Measurements from ENCODE around the gene FEN1.
A peak's percentile ranks its signal among the peaks of the same experiment; 100 is the strongest.

The FEN1 gene

GRCh38 chr11:61746442-61747191, 46.1 kb upstream of the FEN1 start:
- no CpG with 5 or more reads among the region's 19 CpGs for WGBS (ENCODE audit: extremely low coverage, insufficient coverage, low lambda C conversion rate)
- Histone ChIP-seq H2AK5ac (ENCODE audit: low read length) (no peak overlapping the region), H4K5ac (ENCODE audit: low read length) (no peak overlapping the region), H3K4ac (ENCODE audit: low read depth, low read length) (no peak overlapping the region), H3K27ac (ENCODE audit: low read depth, low read length) (no peak overlapping the region), H3K79me2 (ENCODE audit: control insufficient read depth, insufficient read depth, low read length) (no peaks in the 10 kb centered on the region), H3K79me1 (ENCODE audit: low read length) (no peaks in the 10 kb centered on the region), H3K9ac (ENCODE audit: low read length) (no peak overlapping the region), H3K4me1 (ENCODE audit: control insufficient read depth, low read depth, low read length) (peaks cover 7% of the 10 kb centered on the region), H3K23ac (ENCODE audit: low read length) (no peak overlapping the region), H3K18ac (ENCODE audit: low read length) (no peak overlapping the region), H3K4me2 (ENCODE audit: low read length) (no peak overlapping the region), H3K36me3 (ENCODE audit: control insufficient read depth, insufficient read depth, low read length) (no peaks in the 10 kb centered on the region), H3K56ac (ENCODE audit: low read length) (peak overlapping the region; percentile 7), H2BK5ac (ENCODE audit: low read length) (no peak overlapping the region), H2BK120ac (ENCODE audit: low read depth, low read length) (no peak overlapping the region), H2BK15ac (replicated peaks; ENCODE audit: low read depth) (no peak overlapping the region), H4K8ac (ENCODE audit: low read depth, low read length) (no peak overlapping the region), H3K27me3 (ENCODE audit: insufficient read depth, low read length, poor library complexity) (no peaks in the 10 kb centered on the region), H3K4me3 (ENCODE audit: low read length) (no peak overlapping the region)
- no peak for DNase-seq

GRCh38 chr11:61747192-61747966, 45.3 kb upstream of the FEN1 start:
- Histone ChIP-seq H2BK120ac (ENCODE audit: low read depth, low read length) (no peak overlapping the region), H3K4ac (ENCODE audit: low read depth, low read length) (no peak overlapping the region), H2BK15ac (replicated peaks; ENCODE audit: low read depth) (no peak overlapping the region), H3K79me1 (ENCODE audit: low read length) (no peaks in the 10 kb centered on the region), H3K56ac (ENCODE audit: low read length) (peak overlapping the region; percentile 85), H3K27me3 (ENCODE audit: insufficient read depth, low read length, poor library complexity) (no peaks in the 10 kb centered on the region), H3K27ac (ENCODE audit: low read depth, low read length) (no peak overlapping the region), H2AK5ac (ENCODE audit: low read length) (no peak overlapping the region), H3K36me3 (ENCODE audit: control insufficient read depth, insufficient read depth, low read length) (no peaks in the 10 kb centered on the region), H3K23ac (ENCODE audit: low read length) (no peak overlapping the region), H4K5ac (ENCODE audit: low read length) (no peak overlapping the region), H3K4me2 (ENCODE audit: low read length) (no peak overlapping the region), H4K8ac (ENCODE audit: low read depth, low read length) (no peak overlapping the region), H3K18ac (ENCODE audit: low read length) (no peak overlapping the region), H2BK5ac (ENCODE audit: low read length) (no peak overlapping the region), H3K79me2 (ENCODE audit: control insufficient read depth, insufficient read depth, low read length) (no peaks in the 10 kb centered on the region), H3K4me1 (ENCODE audit: control insufficient read depth, low read depth, low read length) (peaks cover 7% of the 10 kb centered on the region), H3K9ac (ENCODE audit: low read length) (peak overlapping the region; percentile 40), H3K4me3 (ENCODE audit: low read length) (no peak overlapping the region)
- DNase-seq: peak; percentile 77
- no CpG with 5 or more reads among the region's 19 CpGs for WGBS (ENCODE audit: extremely low coverage, insufficient coverage, low lambda C conversion rate)

DNA sequence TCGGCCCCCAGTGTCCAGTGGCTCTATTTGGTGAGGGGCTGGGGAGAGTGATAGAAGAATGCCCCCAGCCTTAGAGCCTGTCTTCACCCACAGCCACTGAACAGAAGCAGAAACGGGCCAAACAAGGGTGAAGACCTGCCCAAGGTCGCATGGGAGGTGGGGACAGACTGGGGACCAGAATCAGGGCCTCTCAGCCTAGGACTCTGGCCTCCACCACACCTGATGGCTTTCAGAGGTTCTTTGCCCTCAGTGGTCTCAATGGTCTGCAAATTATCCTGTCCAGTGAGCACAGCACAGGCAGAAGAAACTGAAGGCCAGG, 44.8 kb upstream of the FEN1 start:
- H2BK120ac ChIP-seq (ENCODE audit: low read depth, low read length): no peak overlapping the region
- H3K4me2 ChIP-seq (ENCODE audit: low read length): no peak overlapping the region
- peaks cover 7% of the 10 kb centered on the region for H3K4me1 ChIP-seq (ENCODE audit: control insufficient read depth, low read depth, low read length)
- H3K4ac ChIP-seq (ENCODE audit: low read depth, low read length): no peak overlapping the region
- H4K5ac ChIP-seq (ENCODE audit: low read length): no peak overlapping the region
- H2BK5ac ChIP-seq (ENCODE audit: low read length): no peak overlapping the region
- no peak overlapping the region for H3K18ac ChIP-seq (ENCODE audit: low read length)
- no peaks in the 10 kb centered on the region for H3K79me2 ChIP-seq (ENCODE audit: control insufficient read depth, insufficient read depth, low read length)
- H2BK15ac ChIP-seq (replicated peaks; ENCODE audit: low read depth): no peak overlapping the region
- H3K36me3 ChIP-seq (ENCODE audit: control insufficient read depth, insufficient read depth, low read length): no peaks in the 10 kb centered on the region
- H4K8ac ChIP-seq (ENCODE audit: low read depth, low read length): no peak overlapping the region
- H3K27me3 ChIP-seq (ENCODE audit: insufficient read depth, low read length, poor library complexity): no peaks in the 10 kb centered on the region
- no peak overlapping the region for H3K9ac ChIP-seq (ENCODE audit: low read length)
- WGBS (ENCODE audit: extremely low coverage, insufficient coverage, low lambda C conversion rate): no CpG with 5 or more reads among the region's 3 CpGs
- no peak overlapping the region for H3K27ac ChIP-seq (ENCODE audit: low read depth, low read length)
- H3K4me3 ChIP-seq (ENCODE audit: low read length): no peak overlapping the region
- no peak overlapping the region for H3K23ac ChIP-seq (ENCODE audit: low read length)
- DNase-seq: no peak
- peak overlapping the region; percentile 71 for H3K56ac ChIP-seq (ENCODE audit: low read length)
- no peak overlapping the region for H2AK5ac ChIP-seq (ENCODE audit: low read length)
- no peaks in the 10 kb centered on the region for H3K79me1 ChIP-seq (ENCODE audit: low read length)

DNA sequence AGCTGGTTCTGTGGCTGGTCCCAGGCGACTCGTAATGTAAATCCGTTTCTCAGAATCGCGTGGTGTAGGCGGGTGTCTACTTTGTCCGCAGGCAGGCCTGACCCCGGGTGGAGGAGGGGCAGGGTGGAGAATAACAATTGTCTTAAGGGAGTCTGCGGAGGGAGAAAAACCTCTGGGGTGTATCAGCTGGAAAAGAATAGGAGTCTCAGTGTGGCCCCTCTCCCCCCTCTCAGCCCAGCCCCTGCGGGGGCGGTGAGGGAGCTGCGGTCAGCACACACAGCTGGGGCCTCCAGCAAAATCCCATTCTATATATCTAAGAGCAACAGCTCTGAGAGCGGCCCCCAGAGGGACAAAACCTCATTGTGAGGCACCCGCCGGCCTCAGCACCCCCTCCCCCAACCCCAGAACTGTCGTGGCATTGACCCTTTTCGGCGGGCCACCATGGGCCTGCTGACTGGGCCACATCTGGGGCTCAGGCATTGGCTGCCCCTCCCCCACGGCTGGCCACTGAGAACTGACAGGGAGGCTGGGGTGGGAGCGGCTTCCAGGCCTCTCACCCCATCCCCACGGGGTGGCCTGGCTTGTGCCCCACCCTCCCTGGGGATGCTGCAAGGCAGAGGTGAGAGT, 43.0 kb upstream of the FEN1 start:
- H3K36me3 ChIP-seq (ENCODE audit: control insufficient read depth, insufficient read depth, low read length): no peaks in the 10 kb centered on the region
- H3K27ac ChIP-seq (ENCODE audit: low read depth, low read length): no peak overlapping the region
- DNase-seq: no peak
- no peak overlapping the region for H3K23ac ChIP-seq (ENCODE audit: low read length)
- no peak overlapping the region for H4K5ac ChIP-seq (ENCODE audit: low read length)
- peaks cover 19% of the 10 kb centered on the region for H3K4me1 ChIP-seq (ENCODE audit: control insufficient read depth, low read depth, low read length)
- H2AK5ac ChIP-seq (ENCODE audit: low read length): no peak overlapping the region
- no peaks in the 10 kb centered on the region for H3K27me3 ChIP-seq (ENCODE audit: insufficient read depth, low read length, poor library complexity)
- H2BK120ac ChIP-seq (ENCODE audit: low read depth, low read length): no peak overlapping the region
- no peak overlapping the region for H3K4me3 ChIP-seq (ENCODE audit: low read length)
- H3K4me2 ChIP-seq (ENCODE audit: low read length): no peak overlapping the region
- no peak overlapping the region for H3K18ac ChIP-seq (ENCODE audit: low read length)
- H3K79me2 ChIP-seq (ENCODE audit: control insufficient read depth, insufficient read depth, low read length): no peaks in the 10 kb centered on the region
- H3K56ac ChIP-seq (ENCODE audit: low read length): peak overlapping the region; percentile 70
- no peak overlapping the region for H4K8ac ChIP-seq (ENCODE audit: low read depth, low read length)
- peak overlapping the region; percentile 4 for H3K9ac ChIP-seq (ENCODE audit: low read length)
- no peak overlapping the region for H2BK15ac ChIP-seq (replicated peaks; ENCODE audit: low read depth)
- H3K79me1 ChIP-seq (ENCODE audit: low read length): no peaks in the 10 kb centered on the region
- no peak overlapping the region for H3K4ac ChIP-seq (ENCODE audit: low read depth, low read length)
- no CpG with 5 or more reads among the region's 21 CpGs for WGBS (ENCODE audit: extremely low coverage, insufficient coverage, low lambda C conversion rate)
- H2BK5ac ChIP-seq (ENCODE audit: low read length): no peak overlapping the region

- Histone ChIP-seq H3K36me3 (ENCODE audit: control insufficient read depth, insufficient read depth, low read length) (no peaks in the 10 kb centered on the region), H2BK120ac (ENCODE audit: low read depth, low read length) (no peak overlapping the region), H3K4me1 (ENCODE audit: control insufficient read depth, low read depth, low read length) (peaks cover 23% of the 10 kb centered on the region), H4K5ac (ENCODE audit: low read length) (no peak overlapping the region), H3K79me1 (ENCODE audit: low read length) (no peaks in the 10 kb centered on the region), H3K4ac (ENCODE audit: low read depth, low read length) (no peak overlapping the region), H4K8ac (ENCODE audit: low read depth, low read length) (no peak overlapping the region), H3K18ac (ENCODE audit: low read length) (no peak overlapping the region), H3K23ac (ENCODE audit: low read length) (no peak overlapping the region), H3K27ac (ENCODE audit: low read depth, low read length) (no peak overlapping the region), H3K4me2 (ENCODE audit: low read length) (no peak overlapping the region), H3K9ac (ENCODE audit: low read length) (no peak overlapping the region), H3K56ac (ENCODE audit: low read length) (no peak overlapping the region), H3K79me2 (ENCODE audit: control insufficient read depth, insufficient read depth, low read length) (no peaks in the 10 kb centered on the region), H2AK5ac (ENCODE audit: low read length) (no peak overlapping the region), H3K27me3 (ENCODE audit: insufficient read depth, low read length, poor library complexity) (no peaks in the 10 kb centered on the region), H2BK15ac (replicated peaks; ENCODE audit: low read depth) (no peak overlapping the region), H2BK5ac (ENCODE audit: low read length) (no peak overlapping the region), H3K4me3 (ENCODE audit: low read length) (no peak overlapping the region)
- no peak for DNase-seq
- no CpG with 5 or more reads among the region's 5 CpGs for WGBS (ENCODE audit: extremely low coverage, insufficient coverage, low lambda C conversion rate)
Observed at GRCh38 chr11:61750631-61751273, 42.0 kb upstream of the FEN1 start.

Data from mesendoderm (in vitro differentiated cells).